T47D (cell line): ENCODE measurements around the gene ZNF697.

Experiments
- DNase-seq, 2 experiments: peaks; one replicate each; pipeline versions ENCODE4 v3.0.0 to v3.0.0-alpha.2; 2011 to 2012; ENCODE audit warnings: low read depth in 1 of 2, low spot score in 1 of 2
- JUND ChIP-seq: IDR thresholded peaks from 2 replicates; pipeline ENCODE4 v1.6.1; 2012; ENCODE audit warnings: low read depth
- in situ Hi-C: cut with HindIII; loops from 2 replicates; pipeline ENCODE4 v1.10.0; 2016; ENCODE audit warnings: low sequenced_read_pairs, low pct_unique_long_range_greater_than_20kb

The ZNF697 gene

DNA sequence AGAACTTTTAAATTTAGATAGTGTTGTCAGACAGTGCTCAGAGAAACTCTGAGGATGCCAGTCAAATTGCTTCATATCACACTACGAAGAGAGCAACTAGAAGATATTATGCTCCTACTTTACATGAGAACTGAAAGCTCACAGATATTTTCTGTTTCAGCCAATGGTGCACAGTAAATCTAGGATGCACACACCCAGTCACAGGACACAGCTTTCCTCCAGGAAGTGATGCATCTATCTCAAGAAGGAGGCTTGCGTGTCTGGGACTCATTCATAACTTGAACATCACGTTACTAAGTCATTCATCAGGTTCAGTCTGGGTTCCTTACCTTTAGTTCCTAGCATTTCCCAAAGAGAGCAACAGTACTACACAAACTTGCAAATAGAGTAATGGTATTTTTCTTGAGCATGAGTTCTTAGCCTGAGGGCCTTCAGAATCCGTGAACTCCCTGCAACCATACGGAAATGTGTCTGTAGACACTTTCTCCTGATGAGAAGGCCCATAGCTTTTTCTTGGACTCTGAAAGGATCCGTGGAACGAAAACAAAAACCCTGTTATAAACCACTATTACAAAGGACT is 12.2 kb downstream of the ZNF697 start:
- no peak for DNase-seq
- TF ChIP-seq JUND: no peak
- in situ Hi-C loops: no loop called here

- TF ChIP-seq JUND: no peak
- in situ Hi-C loops: no loop called here
- no peak for DNase-seq
Observed at GRCh38 chr1:119634016-119634415, 14.1 kb downstream of the ZNF697 start.

DNA sequence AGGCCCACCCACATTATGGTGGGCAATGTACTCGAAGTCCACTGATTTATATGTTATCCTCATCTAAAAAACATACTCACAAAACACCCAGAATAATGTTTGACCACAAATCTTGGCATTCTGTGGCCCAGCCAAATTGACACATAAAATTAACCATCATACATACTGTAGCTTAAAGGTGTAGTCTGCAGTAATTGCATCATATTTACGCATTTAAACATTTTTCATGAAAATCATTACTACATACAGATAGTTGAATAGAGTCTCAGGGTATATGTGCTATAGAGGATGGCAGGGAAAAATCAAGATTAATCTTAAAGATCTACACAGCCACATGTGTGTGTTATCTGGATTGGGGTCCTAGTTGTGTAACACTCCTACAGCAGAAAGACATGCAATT is 14.5 kb downstream of the ZNF697 start:
- in situ Hi-C loops: no loop called here
- no peak for DNase-seq

DNA sequence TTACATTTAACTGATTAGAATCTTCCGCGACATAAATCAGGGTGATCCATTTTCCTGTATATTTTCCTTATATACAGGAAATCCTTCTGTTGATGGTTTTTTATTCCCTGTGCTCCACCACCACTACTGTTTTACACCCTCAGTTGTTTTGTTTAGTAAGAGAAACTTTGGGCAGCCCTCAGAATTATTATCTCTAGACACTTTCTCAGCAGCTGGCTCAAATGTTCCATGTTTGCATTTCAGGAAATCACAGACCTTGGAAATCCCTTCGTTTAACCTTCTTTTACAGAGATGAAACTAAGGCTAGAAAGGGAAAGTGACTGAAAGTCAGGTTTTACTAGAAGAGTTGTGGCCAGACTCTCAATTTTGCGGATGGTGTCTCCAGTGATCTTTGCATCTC is 15.2 kb downstream of the ZNF697 start:
- in situ Hi-C loops: no loop called here
- TF ChIP-seq JUND: no peak
- no peak for DNase-seq

More for the DNA sequence above, 14.5 kb downstream of the ZNF697 start:
- no peak for TF ChIP-seq JUND

DNA sequence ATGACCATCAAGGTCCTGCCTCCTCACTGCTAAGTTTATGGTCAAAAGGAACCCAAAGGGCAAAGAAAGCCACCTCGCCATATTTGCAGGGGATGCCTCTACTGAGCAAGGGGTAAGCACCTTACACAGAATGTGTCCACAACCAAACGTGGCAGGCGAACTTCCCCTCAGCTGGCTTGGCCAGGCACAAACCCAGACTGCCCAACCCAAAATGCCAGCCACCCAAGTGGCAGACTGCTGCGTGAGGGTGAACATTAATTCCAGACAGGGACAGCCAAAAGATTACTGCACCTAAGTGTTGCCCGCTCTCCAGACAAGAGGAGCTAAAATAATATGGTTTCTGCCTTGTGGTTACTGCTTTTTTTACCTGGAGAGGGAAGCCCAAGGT is 16.0 kb downstream of the ZNF697 start:
- in situ Hi-C loops: no loop called here
- DNase-seq: no peak
- TF ChIP-seq JUND: no peak

DNA sequence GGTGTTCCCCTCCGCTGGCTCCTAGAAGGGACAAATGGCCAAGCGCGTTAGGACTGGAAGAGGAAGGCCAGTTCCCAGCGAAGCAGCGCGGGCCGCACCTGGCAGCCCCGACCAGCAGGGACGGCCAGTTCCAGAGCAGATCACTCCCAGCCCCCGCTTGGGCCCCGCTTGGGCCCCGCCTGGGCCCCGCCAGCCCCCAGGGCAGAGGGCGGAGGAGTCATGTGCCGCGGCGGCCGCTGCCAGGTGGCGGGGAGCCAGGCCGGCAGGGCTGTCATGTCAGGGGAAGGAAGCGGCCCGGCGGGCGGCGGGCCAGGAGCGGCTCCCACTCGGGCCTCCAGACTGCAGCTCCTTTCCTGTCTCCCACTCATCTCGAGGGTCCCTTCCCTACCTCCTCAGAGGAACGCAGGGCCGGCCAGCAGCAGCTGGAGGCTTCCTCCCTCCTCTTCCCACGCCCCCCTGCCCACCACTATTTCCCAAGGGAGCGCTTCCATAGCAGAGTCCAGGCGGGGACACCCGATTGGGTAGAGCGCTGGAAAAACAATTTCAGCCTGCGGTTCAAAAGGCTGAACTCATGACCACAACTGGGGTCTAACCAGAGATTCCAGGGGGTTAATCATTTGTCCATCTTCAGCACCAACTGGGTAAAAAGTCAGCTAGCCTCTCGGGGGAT is 16.5 kb downstream of the ZNF697 start:
- peak in 1 of 2 experiments; percentile 17 for DNase-seq

DNA sequence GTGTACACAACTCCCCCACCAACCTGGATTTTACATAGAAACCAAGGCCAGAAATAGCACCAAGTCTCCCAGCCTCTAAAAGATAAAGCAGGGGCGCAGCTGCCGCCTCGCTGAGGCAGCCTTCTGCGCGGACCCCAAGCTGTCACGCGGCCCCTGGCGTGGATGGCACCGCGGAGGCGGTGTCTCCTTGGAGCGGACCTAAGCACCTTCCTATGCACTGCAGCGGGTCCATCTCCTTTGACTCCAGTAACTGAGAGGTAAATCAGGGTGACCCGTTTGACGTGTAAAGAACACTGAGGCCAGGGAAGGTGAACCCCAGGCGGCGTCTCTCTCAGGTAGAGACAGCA is 17.0 kb downstream of the ZNF697 start:
- in situ Hi-C loops: no loop called here
- no peak for TF ChIP-seq JUND
- DNase-seq: no peak

More for the DNA sequence above, 16.5 kb downstream of the ZNF697 start:
- TF ChIP-seq JUND: no peak
- in situ Hi-C loops: no loop called here

DNA sequence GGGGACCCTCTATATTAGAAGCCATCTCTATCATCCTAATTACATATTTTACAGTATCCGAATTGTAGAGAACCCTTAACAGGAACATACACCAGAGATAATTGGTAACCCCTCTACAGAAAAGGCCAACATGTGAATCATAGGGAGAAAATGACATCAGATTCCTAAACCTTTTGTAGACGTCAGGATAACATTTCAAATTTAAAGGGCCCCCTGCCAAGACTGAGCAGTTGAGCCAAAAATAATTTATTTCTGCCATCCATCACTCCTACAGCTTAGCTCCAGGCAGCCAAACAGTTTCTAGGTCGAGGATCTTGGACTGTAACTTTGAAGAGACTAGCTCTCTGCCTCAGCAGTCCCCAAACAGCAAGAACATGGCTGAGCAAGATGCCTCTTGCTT is 21.2 kb downstream of the ZNF697 start:
- no peak for TF ChIP-seq JUND
- no peak for DNase-seq
- in situ Hi-C loops: no loop called here

DNA sequence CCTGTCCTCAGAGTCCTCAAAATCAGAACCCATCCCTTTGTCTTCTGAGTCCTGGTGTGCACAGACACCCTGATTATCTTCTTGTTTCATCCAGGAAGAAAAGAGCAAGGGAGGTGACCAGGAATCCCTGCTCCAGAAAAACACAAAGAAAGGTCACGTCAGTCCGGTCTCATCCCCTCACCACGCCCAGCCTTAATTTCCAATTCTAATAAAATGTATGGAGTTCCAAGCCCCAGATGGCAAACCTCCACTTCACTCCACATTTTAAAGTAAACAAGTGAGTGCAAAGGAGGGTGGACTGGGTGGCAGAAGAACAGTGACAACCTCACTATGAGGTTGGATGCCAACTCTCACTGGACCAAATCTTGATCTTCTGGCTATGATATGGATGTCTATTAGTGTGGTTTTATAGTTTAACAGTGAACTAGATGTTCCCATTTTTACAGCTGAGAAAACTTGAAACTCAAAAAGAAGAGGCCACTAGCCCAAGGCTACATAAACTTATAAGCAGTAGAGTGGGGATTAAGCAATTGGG is 22.0 kb downstream of the ZNF697 start:
- TF ChIP-seq JUND: no peak
- in situ Hi-C loops: no loop called here
- no peak for DNase-seq

GRCh38 chr1:119623678-119624077 is 24.4 kb downstream of the ZNF697 start:
- no peak for DNase-seq
- TF ChIP-seq JUND: no peak
- in situ Hi-C loops: no loop called here

GRCh38 chr1:119623193-119623515 is 24.9 kb downstream of the ZNF697 start:
- no peak for DNase-seq
- in situ Hi-C loops: no loop called here
- no peak for TF ChIP-seq JUND

DNA sequence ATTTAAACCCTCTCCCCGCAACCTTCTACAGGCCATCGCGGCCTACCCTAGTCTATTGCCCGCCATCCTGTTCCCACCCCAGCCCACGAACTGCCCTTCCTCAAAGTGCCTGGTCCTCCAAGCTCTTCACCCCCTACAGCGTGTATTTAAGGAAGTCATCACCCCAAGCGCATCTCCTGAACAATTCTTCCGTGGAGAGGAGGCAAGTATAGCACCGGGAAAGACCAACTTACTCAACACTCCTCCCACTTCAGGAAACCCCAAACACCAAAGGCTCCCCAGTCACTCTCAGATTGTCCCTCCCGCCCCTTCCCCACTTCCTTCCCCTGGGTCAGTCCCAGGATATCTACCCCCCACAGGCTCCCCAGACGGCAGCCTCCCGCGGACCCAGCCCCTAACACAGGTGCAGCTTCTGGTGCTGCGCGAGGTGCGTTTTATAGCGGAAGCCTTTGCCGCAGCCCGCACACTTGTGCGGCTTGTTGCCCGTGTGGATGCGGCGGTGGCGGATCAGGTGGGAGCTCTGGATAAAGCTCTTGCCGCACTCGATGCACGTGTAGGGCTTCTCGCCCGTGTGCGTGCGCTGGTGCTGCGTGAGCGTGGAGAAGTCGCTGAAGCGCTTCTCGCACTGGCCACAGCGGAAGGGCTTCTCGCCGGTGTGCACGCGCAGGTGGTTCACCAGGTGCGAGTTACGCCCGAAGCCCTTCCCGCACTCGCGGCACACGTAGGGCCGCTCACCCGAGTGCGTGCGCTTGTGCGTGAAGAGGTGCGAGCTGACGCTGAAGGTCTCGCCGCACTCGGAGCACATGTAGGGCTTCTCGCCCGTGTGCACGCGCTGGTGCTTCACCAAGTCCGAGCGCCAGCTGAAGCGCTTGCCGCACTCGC is 25.5 kb downstream of the ZNF697 start:
- in situ Hi-C loops: no loop called here
- TF ChIP-seq JUND: no peak
- DNase-seq: no peak

DNA sequence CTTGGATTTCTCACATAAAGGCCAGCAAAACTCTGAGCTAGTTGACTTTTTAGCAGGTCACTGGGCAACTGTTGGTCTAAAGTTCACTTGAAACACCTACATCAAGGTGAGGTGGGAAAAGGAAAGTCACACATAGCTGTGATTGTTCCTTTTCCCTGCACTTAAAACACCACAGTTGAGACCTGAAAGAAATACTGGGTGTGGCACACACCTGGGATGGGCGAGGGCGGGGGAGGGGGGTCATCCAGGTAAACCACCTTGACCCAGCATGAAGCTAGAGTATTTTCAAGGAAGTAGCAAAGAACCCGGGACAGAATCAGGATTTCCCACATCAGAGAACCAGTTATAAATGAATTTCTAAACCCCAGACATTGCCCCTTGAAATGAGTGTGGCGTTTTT is 26.4 kb downstream of the ZNF697 start:
- no peak for DNase-seq
- in situ Hi-C loops: no loop called here
- TF ChIP-seq JUND: no peak
